Measurements from ENCODE around the gene PPP1R26. TPM values are rescaled to one million over a fixed set of nuclear protein-coding genes. Genes with fewer than 3 reads are reported as not detected.
"Not testable (repeated sequence)": the region's sequence is repeated elsewhere in the genome, so short reads cannot be mapped to it uniquely, and the experiment has no call there.

PPP1R26 gene
- polyA plus RNA-seq, 2 of the 4 experiments (the other 2 are of a cell fraction): 8.5 to 12.7 TPM

GRCh38 chr9:135526089-135526729 lies 46.6 kb downstream of the PPP1R26 start:
- Histone ChIP-seq H3K4me3 (no peak overlapping the region), H3K27ac (peak overlapping the region in 1 of 2 experiments; percentile 50; a peak in 2 of 6 replicates), H3K9me3 (no peaks in the 10 kb centered on the region), H3K4me1 (peaks cover 10% of the 10 kb centered on the region; the same call in 1 of the 3 replicates), H3K4me2 (peak overlapping the region; percentile 39; the same call in 2 of the 3 replicates)
- ChIA-PET POLR2A (interaction anchor here (0.6 kb wide), 1 partner anchor 13 kb away, joined by 5 read pairs; no protein-coding TSS in a partner anchor), CTCF (interaction anchor here (1.7 kb wide), 1 partner anchor 21 kb away, joined by 7 read pairs; no protein-coding TSS in a partner anchor)
- ATAC-seq (peak in 1 of 2 experiments; percentile 54; a peak in 3 of 6 replicates), DNase-seq (ENCODE audit: low read depth in 1 of 2, low spot score in 1 of 2) (no peak), FAIRE-seq (no peak)
- no peak for TF ChIP-seq CBX8 (IDR thresholded peaks at IDR 0.05)
- no peak for TF ChIP-seq NPAS2 (CRISPR knock-in tag; IDR thresholded peaks at IDR 0.05; ENCODE audit: borderline replicate concordance)
- no peak for TF ChIP-seq CHD2 (IDR thresholded peaks at IDR 0.05; ENCODE audit: low read length, partially characterized antibody)
- TF ChIP-seq CHD4 (IDR thresholded peaks at IDR 0.05; ENCODE audit: borderline replicate concordance): no peak
- no peak for TF ChIP-seq PHF8 (IDR thresholded peaks at IDR 0.05; ENCODE audit: borderline replicate concordance, low read depth)
- no peak for TF ChIP-seq HEYL (CRISPR knock-in tag; IDR thresholded peaks at IDR 0.05)
- TF ChIP-seq HES2 (IDR thresholded peaks at IDR 0.05): no peak
- TF ChIP-seq, protein P1, sequence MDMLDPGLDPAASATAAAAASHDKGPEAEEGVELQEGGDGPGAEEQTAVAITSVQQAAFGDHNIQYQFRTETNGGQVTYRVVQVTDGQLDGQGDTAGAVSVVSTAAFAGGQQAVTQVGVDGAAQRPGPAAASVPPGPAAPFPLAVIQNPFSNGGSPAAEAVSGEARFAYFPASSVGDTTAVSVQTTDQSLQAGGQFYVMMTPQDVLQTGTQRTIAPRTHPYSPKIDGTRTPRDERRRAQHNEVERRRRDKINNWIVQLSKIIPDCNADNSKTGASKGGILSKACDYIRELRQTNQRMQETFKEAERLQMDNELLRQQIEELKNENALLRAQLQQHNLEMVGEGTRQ (IDR thresholded peaks at IDR 0.05): no peak
- no peak for TF ChIP-seq MYC (IDR thresholded peaks at IDR 0.05; ENCODE audit: borderline replicate concordance, low read length)
- TF ChIP-seq EHF (CRISPR knock-in tag; IDR thresholded peaks at IDR 0.05): no peak
- no peak for TF ChIP-seq POLR2A (IDR thresholded peaks at IDR 0.05; ENCODE audit: low read length)
- TF ChIP-seq GATA3 (IDR thresholded peaks at IDR 0.05; ENCODE audit: borderline replicate concordance): no peak
- TF ChIP-seq ZFP36 (IDR thresholded peaks at IDR 0.05; ENCODE audit: borderline replicate concordance, partially characterized antibody): no peak
- TF ChIP-seq, protein P2, sequence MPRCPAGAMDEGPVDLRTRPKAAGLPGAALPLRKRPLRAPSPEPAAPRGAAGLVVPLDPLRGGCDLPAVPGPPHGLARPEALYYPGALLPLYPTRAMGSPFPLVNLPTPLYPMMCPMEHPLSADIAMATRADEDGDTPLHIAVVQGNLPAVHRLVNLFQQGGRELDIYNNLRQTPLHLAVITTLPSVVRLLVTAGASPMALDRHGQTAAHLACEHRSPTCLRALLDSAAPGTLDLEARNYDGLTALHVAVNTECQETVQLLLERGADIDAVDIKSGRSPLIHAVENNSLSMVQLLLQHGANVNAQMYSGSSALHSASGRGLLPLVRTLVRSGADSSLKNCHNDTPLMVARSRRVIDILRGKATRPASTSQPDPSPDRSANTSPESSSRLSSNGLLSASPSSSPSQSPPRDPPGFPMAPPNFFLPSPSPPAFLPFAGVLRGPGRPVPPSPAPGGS (IDR thresholded peaks at IDR 0.05): no peak
- no peak for TF ChIP-seq KDM1A (IDR thresholded peaks at IDR 0.05; ENCODE audit: low read depth)
- TF ChIP-seq PBX3 (IDR thresholded peaks at IDR 0.05): no peak
- 51% methylated on average over 3 of the region's 11 CpGs for WGBS (ENCODE audit: missing lambda C conversion rate)

DNA sequence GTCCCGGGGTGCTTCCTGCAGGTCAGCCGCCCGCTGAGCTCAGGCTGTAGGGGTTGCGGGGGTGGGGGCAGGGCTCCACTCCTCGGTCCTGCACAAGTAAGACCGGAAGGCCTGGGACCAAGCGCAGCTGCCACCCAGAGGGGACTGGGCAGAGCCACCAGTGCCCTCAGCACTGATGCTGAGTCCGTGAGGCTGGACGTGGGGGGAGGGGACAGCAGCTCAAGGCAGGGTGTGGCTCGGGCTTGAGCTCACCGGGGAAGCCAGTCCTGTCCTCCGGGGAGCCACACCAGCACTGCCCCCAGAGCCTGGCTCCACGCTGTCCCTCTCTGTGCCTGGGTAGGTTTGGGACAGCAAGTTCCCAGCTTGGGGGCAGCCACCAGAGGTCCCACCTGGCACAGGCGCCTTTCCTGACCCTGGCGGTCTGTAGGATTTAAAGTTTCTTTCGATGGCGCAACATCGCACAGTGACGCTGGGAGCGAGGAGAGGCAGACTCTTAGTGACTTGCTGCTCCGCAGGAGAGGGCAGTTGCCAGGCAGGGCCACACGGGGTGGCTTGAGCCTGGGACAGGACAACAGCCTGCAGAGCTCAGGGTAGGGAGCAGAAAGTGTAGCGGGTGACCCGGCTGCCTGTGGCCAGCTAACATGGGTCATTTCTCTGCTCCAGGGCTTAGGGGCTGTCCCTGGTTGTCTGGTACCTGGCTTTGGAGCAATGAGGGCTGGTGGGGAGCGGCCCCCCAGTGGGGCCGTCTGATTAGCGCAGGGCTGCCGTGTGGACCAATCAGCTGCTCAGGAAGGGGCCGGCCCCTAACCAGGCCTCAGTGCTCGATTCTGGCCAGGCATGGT lies 47.4 kb downstream of the PPP1R26 start:
- peak overlapping the region in 1 of 2 experiments; percentile 50; a peak in 3 of 6 replicates for H3K27ac ChIP-seq
- ChIA-PET POLR2A (interaction anchor here (0.6 kb wide), 1 partner anchor 12 kb away, joined by 5 read pairs; no protein-coding TSS in a partner anchor), CTCF (interaction anchor here (1.7 kb wide), 1 partner anchor 22 kb away, joined by 7 read pairs; no protein-coding TSS in a partner anchor)
- 64% methylated on average over 14 of the region's 30 CpGs for WGBS (ENCODE audit: missing lambda C conversion rate)
- DNase-seq (ENCODE audit: low read depth in 1 of 2, low spot score in 1 of 2) (peak; percentile 19 to 27), ATAC-seq (peak; percentile 71 to 75), FAIRE-seq (no peak)
- no peaks in the 10 kb centered on the region for H3K9me3 ChIP-seq
- TF ChIP-seq CEBPB (IDR thresholded peaks at IDR 0.05) (peak; percentile 18 to 51; a peak in 2 of 4 replicates), RARB (CRISPR knock-in tag; IDR thresholded peaks at IDR 0.05) (no peak), KDM5A (IDR thresholded peaks at IDR 0.05) (no peak)
- H3K4me1 ChIP-seq: peaks cover 10% of the 10 kb centered on the region; the same call in 1 of the 3 replicates
- no peak overlapping the region for H3K4me3 ChIP-seq
- H3K4me2 ChIP-seq: peak overlapping the region; percentile 39; the same call in 2 of the 3 replicates

GRCh38 chr9:135528842-135529435 lies 49.4 kb downstream of the PPP1R26 start:
- H3K4me3 ChIP-seq; H3K9me3 ChIP-seq; POLR2A ChIA-PET; ATAC-seq; H3K4me1 ChIP-seq; H3K4me2 ChIP-seq; H3K27ac ChIP-seq; DNase-seq (ENCODE audit: low read depth in 1 of 2, low spot score in 1 of 2); FAIRE-seq: not testable (repeated sequence)
- CTCF ChIA-PET: interaction anchor here (0.6 to 1.5 kb wide), 2 partner anchors 10 to 1297 kb away, joined by 3 to 4 read pairs; no protein-coding TSS in a partner anchor
- WGBS (ENCODE audit: missing lambda C conversion rate): 88% methylated on average over 10 of the region's 10 CpGs

Data from A549 (cell line).